OCI-LY1 (cell line): Measurements from ENCODE around the gene DNAJB8.

Experiments
- H2AFZ ChIP-seq: fragments of 200-600 bp; sonication (generic), shearing (Covaris generic); 2 replicates; pipeline ENCODE4 v1.6.0; 2014; ENCODE audit warnings: antibody characterized with exemption, mild to moderate bottlenecking, low read length
- H3F3A ChIP-seq: fragments of 200-600 bp; sonication (generic), shearing (Covaris generic); 2 replicates; pipeline ENCODE4 v1.6.0; 2014; ENCODE audit warnings: mild to moderate bottlenecking, antibody characterized with exemption, low read length, moderate library complexity; ENCODE audit not compliant: insufficient read depth
- H3K27ac ChIP-seq: fragments of 200-600 bp; sonication (generic); 2 replicates; pipeline ENCODE4 v1.5.1; 2014; ENCODE audit warnings: low read length, mixed run types, mild to moderate bottlenecking, low read depth; ENCODE audit not compliant: poor library complexity, severe bottlenecking
- H3K27me3 ChIP-seq: fragments of 200-600 bp; sonication (generic); 2 replicates; pipeline ENCODE4 v1.6.0; 2014; ENCODE audit warnings: antibody characterized with exemption, mild to moderate bottlenecking, low read length, moderate library complexity; ENCODE audit not compliant: insufficient read depth
- H3K36me3 ChIP-seq: fragments of 200-600 bp; sonication (generic); 2 replicates; pipeline ENCODE4 v1.6.1; 2014; ENCODE audit warnings: mild to moderate bottlenecking, antibody characterized with exemption, low read length, moderate library complexity, mixed read lengths; ENCODE audit not compliant: insufficient read depth
- H3K4me1 ChIP-seq: fragments of 200-600 bp; sonication (generic); 2 replicates; pipeline ENCODE4 v1.5.1; 2014; ENCODE audit warnings: mild to moderate bottlenecking, low read length, moderate library complexity; ENCODE audit not compliant: insufficient read depth, severe bottlenecking
- H3K4me2 ChIP-seq: fragments of 200-600 bp; sonication (generic), shearing (Covaris generic); 2 replicates; pipeline ENCODE4 v1.6.1; 2014; ENCODE audit warnings: low read length
- H3K4me3 ChIP-seq: fragments of 200-600 bp; sonication (generic); 2 replicates; pipeline ENCODE4 v1.5.1; 2014; ENCODE audit warnings: low read length, low read depth, mild to moderate bottlenecking, mixed read lengths; ENCODE audit not compliant: poor library complexity, severe bottlenecking
- H3K79me2 ChIP-seq: fragments of 200-600 bp; shearing (Covaris generic); 2 replicates; pipeline ENCODE4 v1.6.1; 2016; ENCODE audit warnings: mixed run types, low read length, mixed read lengths; ENCODE audit not compliant: insufficient read depth
- H3K9ac ChIP-seq: fragments of 200-600 bp; sonication (generic), shearing (Covaris generic); 2 replicates; pipeline ENCODE4 v1.6.1; 2014; ENCODE audit warnings: mild to moderate bottlenecking, low read length, mixed read lengths
- H3K9me2 ChIP-seq: fragments of 200-600 bp; sonication (generic), shearing (Covaris generic); 2 replicates; pipeline ENCODE4 v1.6.1; 2014; ENCODE audit warnings: low read depth, mild to moderate bottlenecking, low read length, mixed read lengths
- H3K9me3 ChIP-seq: fragments of 200-600 bp; shearing (Covaris generic); 2 replicates; pipeline ENCODE4 v1.6.1; 2014; ENCODE audit warnings: low read length, mixed read lengths
- H4K20me1 ChIP-seq: fragments of 200-600 bp; sonication (generic), shearing (Covaris generic); 2 replicates; pipeline ENCODE4 v1.6.0; 2016; ENCODE audit warnings: mild to moderate bottlenecking, low read length; ENCODE audit not compliant: insufficient read depth
- CTCF ChIP-seq: fragments of 200-600 bp; sonication (generic), shearing (Covaris generic); IDR thresholded peaks from 2 replicates; pipeline ENCODE4 v1.5.1; 2017; ENCODE audit warnings: mild to moderate bottlenecking, antibody characterized with exemption, low read length, moderate library complexity, mixed read lengths
- EZH2 ChIP-seq: fragments of 200-600 bp; sonication (generic), shearing (Covaris generic); IDR thresholded peaks from 2 replicates; pipeline ENCODE4 v1.8.0; 2017; ENCODE audit warnings: borderline replicate concordance, mixed run types, mild to moderate bottlenecking, antibody characterized with exemption, low read length, moderate library complexity, mixed read lengths

Gene DNAJB8

GRCh38 chr3:128455116-128455515 is 11.6 kb downstream of the DNAJB8 start:
- Histone ChIP-seq H3K4me3 (no peak overlapping the region), H3K79me2 (no peaks in the 10 kb centered on the region), H4K20me1 (no peaks in the 10 kb centered on the region), H3K27ac (no peak overlapping the region), H3K27me3 (peaks cover 19% of the 10 kb centered on the region; the same call in 1 of the 2 replicates), H3K4me1 (no peaks in the 10 kb centered on the region), H2AFZ (no peak overlapping the region), H3F3A (no peaks in the 10 kb centered on the region), H3K4me2 (no peak overlapping the region), H3K36me3 (no peaks in the 10 kb centered on the region), H3K9me2 (no peaks in the 10 kb centered on the region), H3K9me3 (no peaks in the 10 kb centered on the region), H3K9ac (no peak overlapping the region)
- TF ChIP-seq CTCF (no peak), EZH2 (no peak)

GRCh38 chr3:128454310-128454618 is 12.4 kb downstream of the DNAJB8 start:
- H3K27ac ChIP-seq = no peak overlapping the region
- H3K4me3 ChIP-seq = no peak overlapping the region
- no peak overlapping the region for H2AFZ ChIP-seq
- TF ChIP-seq CTCF (no peak), EZH2 (no peak)
- H3K79me2 ChIP-seq = no peaks in the 10 kb centered on the region
- H4K20me1 ChIP-seq = no peaks in the 10 kb centered on the region
- no peaks in the 10 kb centered on the region for H3K9me2 ChIP-seq
- no peaks in the 10 kb centered on the region for H3K36me3 ChIP-seq
- H3K9me3 ChIP-seq = no peaks in the 10 kb centered on the region
- H3K9ac ChIP-seq = no peak overlapping the region
- H3K4me1 ChIP-seq = no peaks in the 10 kb centered on the region
- peaks cover 19% of the 10 kb centered on the region; the same call in 1 of the 2 replicates for H3K27me3 ChIP-seq
- no peaks in the 10 kb centered on the region for H3F3A ChIP-seq
- H3K4me2 ChIP-seq = no peak overlapping the region

DNA sequence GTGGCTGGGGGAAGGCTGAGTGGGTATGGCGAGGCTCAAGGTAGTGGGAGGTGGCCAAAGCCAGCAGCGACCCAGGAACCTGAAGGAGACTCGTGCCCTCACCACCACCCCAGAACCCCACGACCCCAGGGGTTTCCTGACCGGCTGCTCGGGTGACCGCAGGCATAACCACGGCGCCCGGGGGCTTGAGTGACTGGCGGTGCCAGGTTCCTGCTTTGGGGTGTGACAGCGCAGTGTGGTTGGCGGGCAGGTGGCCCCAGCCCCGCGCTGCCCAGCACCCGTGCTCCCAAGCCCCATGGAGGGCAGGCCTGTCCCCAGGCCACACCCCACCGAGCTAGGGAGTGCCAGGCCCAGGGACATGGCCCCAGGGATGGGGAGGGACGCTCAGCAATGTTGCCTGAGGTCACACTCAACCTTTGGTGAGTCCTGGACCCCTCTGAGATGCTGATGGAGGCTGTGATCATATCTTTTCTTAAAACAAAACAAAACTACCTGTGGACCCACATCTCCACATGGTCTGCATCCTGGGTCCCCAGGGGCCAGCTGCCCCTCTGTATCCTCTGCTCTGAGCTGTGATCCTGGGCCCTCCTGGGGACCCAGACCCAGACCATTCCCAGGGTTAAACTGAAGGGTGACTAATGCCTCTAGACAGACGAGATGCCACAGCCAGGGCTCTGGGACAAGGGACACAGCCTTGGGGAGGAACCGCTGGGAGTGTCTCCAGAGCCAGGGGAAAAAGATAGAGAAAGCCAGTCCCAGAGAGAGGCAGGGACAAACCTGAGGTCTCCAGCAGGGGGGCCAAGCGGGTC is 13.0 kb downstream of the DNAJB8 start:
- Histone ChIP-seq H3K4me1 (no peaks in the 10 kb centered on the region), H3K9ac (no peak overlapping the region)

More for the DNA sequence above, 13.0 kb downstream of the DNAJB8 start:
- H3K9me2 ChIP-seq = no peaks in the 10 kb centered on the region
- no peak overlapping the region for H3K27ac ChIP-seq
- no peak overlapping the region for H3K4me2 ChIP-seq
- peaks cover 22% of the 10 kb centered on the region; the same call in 1 of the 2 replicates for H3K27me3 ChIP-seq
- H3F3A ChIP-seq = no peaks in the 10 kb centered on the region
- H4K20me1 ChIP-seq = no peaks in the 10 kb centered on the region
- H3K79me2 ChIP-seq = no peaks in the 10 kb centered on the region
- TF ChIP-seq CTCF (no peak), EZH2 (no peak)
- no peaks in the 10 kb centered on the region for H3K36me3 ChIP-seq
- no peaks in the 10 kb centered on the region for H3K9me3 ChIP-seq
- H3K4me3 ChIP-seq = no peak overlapping the region
- no peak overlapping the region for H2AFZ ChIP-seq
